ENCODE measurements around the gene ZNHIT3.

DNA sequence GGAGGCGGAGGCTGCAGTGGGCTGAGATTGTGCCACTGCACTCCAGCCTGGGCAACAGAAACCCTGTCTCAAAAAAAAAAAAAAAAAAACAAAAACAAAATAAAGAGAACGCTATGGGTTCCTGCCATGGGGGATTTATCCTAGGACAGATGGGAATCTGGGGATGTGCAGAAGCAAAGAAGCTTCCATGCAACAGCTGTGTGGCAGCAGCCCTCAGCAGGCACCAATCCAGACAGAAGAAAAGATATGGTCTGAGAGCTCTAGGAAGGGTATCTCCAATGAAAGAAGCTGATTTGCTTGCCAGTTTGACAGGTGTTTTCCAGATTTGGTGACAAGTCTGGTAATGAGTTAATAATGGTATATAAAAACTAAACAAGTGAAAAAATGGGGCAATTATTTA, 36.6 kb downstream of the ZNHIT3 start:
- no peak for TF ChIP-seq CTCF (IDR thresholded peaks at IDR 0.05)
- TF ChIP-seq EZH2phosphoT487 (IDR thresholded peaks at IDR 0.05), result no peak
- TF ChIP-seq EZH2 (IDR thresholded peaks at IDR 0.05), result no peak

Data from neural progenitor cell (in vitro differentiated cells).